ENCODE data around the gene IL17RB.

Gene IL17RB, protein sequence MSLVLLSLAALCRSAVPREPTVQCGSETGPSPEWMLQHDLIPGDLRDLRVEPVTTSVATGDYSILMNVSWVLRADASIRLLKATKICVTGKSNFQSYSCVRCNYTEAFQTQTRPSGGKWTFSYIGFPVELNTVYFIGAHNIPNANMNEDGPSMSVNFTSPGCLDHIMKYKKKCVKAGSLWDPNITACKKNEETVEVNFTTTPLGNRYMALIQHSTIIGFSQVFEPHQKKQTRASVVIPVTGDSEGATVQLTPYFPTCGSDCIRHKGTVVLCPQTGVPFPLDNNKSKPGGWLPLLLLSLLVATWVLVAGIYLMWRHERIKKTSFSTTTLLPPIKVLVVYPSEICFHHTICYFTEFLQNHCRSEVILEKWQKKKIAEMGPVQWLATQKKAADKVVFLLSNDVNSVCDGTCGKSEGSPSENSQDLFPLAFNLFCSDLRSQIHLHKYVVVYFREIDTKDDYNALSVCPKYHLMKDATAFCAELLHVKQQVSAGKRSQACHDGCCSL

GRCh38 chr3:53846134-53846850 is at the start of gene IL17RB, which contains the start of gene CHDH:
IL17RB (plus strand) TSS chr3:53846568; CDS start chr3:53846589, 21 bp downstream.
CHDH (minus strand) TSS chr3:53846419; CDS start chr3:53824008, 22,411 bp downstream.
- DNase-seq (ENCODE audit: low read depth in 2 of 3, low spot score in 2 of 3): no peak

GRCh38 chr3:53798144-53798543 is 48.2 kb upstream of the IL17RB start:
- DNase-seq (ENCODE audit: low read depth in 2 of 3, low spot score in 2 of 3): no peak

DNA sequence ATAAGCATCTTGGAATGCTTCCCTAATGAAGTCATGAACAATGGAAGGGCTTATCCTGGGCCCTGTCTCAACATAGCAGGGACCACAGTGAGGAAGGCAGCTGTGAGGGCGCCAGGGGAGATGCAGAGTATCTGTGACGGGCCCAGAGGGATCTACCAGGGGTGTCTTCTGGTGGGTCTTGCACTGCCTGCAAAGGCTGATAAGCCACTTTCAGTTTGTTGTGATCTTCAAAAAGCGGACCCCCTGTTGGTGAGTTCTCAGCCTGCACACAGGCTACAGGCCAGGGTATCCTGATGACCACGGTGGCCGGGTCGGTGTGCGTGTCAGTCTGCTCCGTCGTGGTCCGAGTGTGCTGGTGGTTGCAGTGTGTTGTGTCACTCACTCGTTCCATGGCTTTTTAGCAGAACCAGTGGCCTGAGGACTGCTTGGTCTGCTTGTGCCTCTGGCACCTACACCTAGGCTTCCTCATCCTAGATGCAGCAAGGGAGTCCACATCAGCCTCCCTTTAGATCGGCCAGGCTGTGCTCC is 47.0 kb upstream of the IL17RB start:
- DNase-seq (ENCODE audit: low read depth in 2 of 3, low spot score in 2 of 3): no peak

- DNase-seq (ENCODE audit: low read depth in 2 of 3, low spot score in 2 of 3): no peak
These were observed 46.1 kb upstream of the IL17RB start for GRCh38 chr3:53800041-53800906.

- DNase-seq (ENCODE audit: low read depth in 2 of 3, low spot score in 2 of 3): no peak
These were observed 45.0 kb upstream of the IL17RB start for GRCh38 chr3:53801319-53801718.

- no peak for DNase-seq (ENCODE audit: low read depth in 2 of 3, low spot score in 2 of 3)
These were observed 44.0 kb upstream of the IL17RB start for GRCh38 chr3:53802256-53802880.

GRCh38 chr3:53803124-53803815 is 43.1 kb upstream of the IL17RB start:
- DNase-seq (ENCODE audit: low read depth in 2 of 3, low spot score in 2 of 3): no peak

DNA sequence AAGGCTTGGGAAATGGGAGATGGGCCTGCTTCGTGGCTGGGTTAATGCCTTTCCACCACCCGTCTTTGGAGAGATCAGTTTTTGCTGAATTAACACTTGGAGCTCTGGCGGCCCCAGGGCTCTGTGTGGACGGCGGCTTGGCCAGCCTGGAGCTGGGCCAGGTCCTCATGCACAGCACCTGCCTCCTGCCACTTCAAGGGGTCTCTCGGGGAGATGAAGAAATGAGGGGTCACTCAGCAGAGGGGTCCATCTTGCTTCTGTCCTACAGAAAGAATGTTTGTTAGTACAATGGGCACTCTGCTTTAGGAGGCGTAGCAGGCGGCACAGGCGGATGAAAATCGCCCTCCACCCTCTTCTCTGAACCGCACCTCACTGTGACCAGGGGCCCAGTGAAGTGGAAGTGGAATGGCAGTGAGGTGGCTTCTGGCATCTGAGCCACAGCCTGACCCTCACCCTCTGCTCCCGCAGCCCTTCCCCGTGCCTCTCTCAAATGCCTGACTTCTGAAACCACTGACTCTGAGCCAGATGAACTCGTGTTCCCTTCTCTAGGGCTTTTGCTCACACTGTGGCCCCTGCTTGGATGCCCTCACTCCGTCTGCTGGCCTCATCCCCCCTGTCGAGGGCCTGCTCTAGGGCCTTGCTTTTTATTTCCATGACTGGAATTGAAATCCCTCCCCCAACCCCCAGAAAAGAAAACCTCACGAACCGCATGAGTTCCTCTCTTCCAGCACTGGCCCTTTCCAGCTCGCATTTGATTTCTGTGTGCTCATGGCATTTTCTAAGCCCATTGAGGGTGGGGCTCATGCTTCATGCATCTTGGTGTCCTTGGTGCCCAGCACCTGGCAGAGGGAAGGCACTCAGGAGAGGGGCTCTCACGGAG is 42.3 kb upstream of the IL17RB start:
- no peak for DNase-seq (ENCODE audit: low read depth in 2 of 3, low spot score in 2 of 3)

- DNase-seq (ENCODE audit: low read depth in 2 of 3, low spot score in 2 of 3): no peak
These were observed 41.5 kb upstream of the IL17RB start for GRCh38 chr3:53804697-53805462.

GRCh38 chr3:53805463-53806159 is 40.8 kb upstream of the IL17RB start:
- no peak for DNase-seq (ENCODE audit: low read depth in 2 of 3, low spot score in 2 of 3)

- no peak for DNase-seq (ENCODE audit: low read depth in 2 of 3, low spot score in 2 of 3)
These were observed 39.9 kb upstream of the IL17RB start for GRCh38 chr3:53806182-53807116.

DNA sequence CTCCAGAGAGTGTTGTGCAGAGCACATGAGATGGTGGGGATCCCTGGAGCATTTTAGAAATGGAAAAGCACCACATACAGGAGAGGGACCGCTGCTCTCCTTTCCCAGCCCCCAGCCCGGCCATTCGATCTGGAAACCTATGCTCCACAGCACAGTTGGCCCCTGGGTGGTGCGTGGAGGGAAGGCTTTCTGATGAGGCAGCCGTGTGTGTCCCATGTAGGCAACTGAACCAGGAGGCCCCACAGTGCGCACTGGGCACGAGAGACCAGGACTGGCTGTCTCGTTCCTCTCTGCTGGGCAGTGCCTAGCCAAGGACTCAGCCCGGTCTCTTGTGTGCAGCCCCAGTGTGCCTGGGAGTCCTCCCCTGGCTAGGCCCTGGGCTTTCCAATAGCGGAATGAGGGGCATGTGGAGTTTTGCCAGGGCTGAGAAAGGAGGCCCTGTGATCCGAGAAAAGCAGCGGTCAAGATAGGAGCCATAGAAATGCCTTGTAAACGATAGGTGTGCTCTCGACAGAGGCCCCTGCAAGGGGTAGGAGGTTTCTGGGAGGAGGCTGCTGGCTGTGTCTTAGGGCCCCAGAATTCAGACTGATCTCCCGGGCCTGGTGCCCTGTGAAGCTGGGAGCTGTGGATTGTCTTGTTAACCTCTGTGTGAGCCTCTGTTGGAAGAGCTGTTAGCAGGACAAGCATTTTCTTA is 39.1 kb upstream of the IL17RB start:
- no peak for DNase-seq (ENCODE audit: low read depth in 2 of 3, low spot score in 2 of 3)

GRCh38 chr3:53808496-53808895 is 37.9 kb upstream of the IL17RB start:
- DNase-seq (ENCODE audit: low read depth in 2 of 3, low spot score in 2 of 3): no peak

DNA sequence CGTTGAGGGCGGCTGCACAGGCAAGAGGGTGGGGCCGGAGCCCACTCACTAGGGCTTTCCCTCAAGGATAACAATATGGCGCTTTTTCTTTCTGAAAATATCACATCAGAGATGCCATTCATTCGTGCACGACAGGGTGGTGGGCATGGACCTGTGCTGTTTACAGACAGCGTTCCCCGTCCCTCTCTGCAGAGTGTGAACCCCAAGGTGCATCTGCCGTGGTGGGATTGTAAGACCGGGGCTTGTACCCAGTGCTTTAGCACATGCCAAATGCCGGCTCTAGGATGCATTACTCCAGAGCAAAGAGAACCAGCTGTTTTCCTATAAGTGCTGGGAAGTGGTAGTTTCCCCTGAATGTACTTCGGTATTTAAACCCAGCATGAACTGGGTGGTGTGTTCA is 37.1 kb upstream of the IL17RB start:
- no peak for DNase-seq (ENCODE audit: low read depth in 2 of 3, low spot score in 2 of 3)

DNA sequence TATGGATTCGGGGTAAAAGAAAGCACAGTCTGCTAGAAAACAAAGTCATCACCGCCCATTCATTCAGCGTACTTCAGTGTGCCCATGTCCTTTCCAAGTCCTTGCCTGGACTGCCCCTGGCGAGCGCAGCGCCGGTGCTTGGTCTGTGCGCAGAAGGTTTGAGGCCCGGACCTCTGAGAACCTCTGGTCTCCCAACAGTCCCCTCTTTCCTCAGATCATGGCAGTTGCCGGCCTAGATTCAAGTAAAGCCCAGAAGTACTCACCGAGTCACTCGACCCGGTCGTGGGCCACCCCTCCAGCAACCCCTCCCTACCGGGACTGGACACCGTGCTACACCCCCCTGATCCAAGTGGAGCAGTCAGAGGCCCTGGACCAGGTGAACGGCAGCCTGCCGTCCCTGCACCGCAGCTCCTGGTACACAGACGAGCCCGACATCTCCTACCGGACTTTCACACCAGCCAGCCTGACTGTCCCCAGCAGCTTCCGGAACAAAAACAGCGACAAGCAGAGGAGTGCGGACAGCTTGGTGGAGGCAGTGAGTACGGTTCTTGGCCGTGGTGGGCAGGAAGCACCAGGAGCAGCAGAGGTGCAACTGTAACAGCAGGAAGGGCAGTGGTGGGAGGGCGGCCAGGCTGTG is 36.5 kb upstream of the IL17RB start:
- no peak for DNase-seq (ENCODE audit: low read depth in 2 of 3, low spot score in 2 of 3)

Data from activated CD8-positive, alpha-beta memory T cell treated with anti-CD3 and anti-CD28 coated beads for 48 hours (primary cell).